MM.1S (cell line): ENCODE data around the gene EXOC3.

Experiments
- EZH2 ChIP-seq: fragments of 300-600 bp; sonication (generic); optimal IDR thresholded peaks from 2 replicates; pipeline ENCODE3; 2017; ENCODE audit warnings: low read depth, mild to moderate bottlenecking, antibody characterized with exemption, low read length, mixed read lengths
- TF ChIP-seq, protein P1 (sequence below): fragments of 300-600 bp; sonication (generic); IDR thresholded peaks from 2 replicates; pipeline ENCODE4 v1.5.1; 2016; ENCODE audit warnings: antibody characterized with exemption, low read length, mixed read lengths

DNA sequence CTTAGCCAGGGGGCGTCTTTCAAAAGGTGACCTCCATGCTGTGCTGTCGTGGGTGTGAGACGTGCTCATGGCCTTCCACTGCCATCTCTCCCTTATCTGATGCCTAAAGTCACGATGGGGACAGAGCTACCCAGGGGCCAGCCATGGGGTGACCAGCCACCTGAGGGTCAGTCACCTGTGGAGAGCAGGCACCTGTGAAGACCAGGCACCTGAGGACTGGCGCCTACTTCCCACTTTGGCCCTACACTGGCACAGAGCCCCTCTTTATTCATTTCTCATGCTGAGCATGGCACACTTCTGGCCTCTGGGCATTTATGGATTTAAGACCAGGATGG is 6.4 kb upstream of the EXOC3 start:
- TF ChIP-seq, protein P1, sequence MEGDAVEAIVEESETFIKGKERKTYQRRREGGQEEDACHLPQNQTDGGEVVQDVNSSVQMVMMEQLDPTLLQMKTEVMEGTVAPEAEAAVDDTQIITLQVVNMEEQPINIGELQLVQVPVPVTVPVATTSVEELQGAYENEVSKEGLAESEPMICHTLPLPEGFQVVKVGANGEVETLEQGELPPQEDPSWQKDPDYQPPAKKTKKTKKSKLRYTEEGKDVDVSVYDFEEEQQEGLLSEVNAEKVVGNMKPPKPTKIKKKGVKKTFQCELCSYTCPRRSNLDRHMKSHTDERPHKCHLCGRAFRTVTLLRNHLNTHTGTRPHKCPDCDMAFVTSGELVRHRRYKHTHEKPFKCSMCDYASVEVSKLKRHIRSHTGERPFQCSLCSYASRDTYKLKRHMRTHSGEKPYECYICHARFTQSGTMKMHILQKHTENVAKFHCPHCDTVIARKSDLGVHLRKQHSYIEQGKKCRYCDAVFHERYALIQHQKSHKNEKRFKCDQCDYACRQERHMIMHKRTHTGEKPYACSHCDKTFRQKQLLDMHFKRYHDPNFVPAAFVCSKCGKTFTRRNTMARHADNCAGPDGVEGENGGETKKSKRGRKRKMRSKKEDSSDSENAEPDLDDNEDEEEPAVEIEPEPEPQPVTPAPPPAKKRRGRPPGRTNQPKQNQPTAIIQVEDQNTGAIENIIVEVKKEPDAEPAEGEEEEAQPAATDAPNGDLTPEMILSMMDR = no peak
- no peak for TF ChIP-seq EZH2
